ENCODE data around the gene GCNT3. TPM values are rescaled to one million over a fixed set of nuclear protein-coding genes. Genes with fewer than 3 reads are reported as not detected.

Gene GCNT3
- total RNA-seq: 1 to 10 TPM in 1 of 4 donors, under 1 TPM in 1, not detected in 2; 0.36 to 1.1 TPM
- 100 to 1,000 TPM in 2 of 3 donors, 10 to 100 TPM in 1; 73.3 to 129 (median 126) TPM for polyA plus RNA-seq

GRCh38 chr15:59611276-59612260, at the start of gene GCNT3:
GCNT3 (plus strand) TSS chr15:59611783; CDS start chr15:59618239, 6,456 bp downstream.
- no peaks in the 10 kb centered on the region for H3K27me3 ChIP-seq
- 51 to 74% methylated on average over 8 of the region's 8 CpGs for WGBS, 2 donors
- intact Hi-C loops (cut with DNase I): no loop called here
- H3K36me3 ChIP-seq: no peaks in the 10 kb centered on the region
- H3K27ac ChIP-seq: no peak within 1 kb of the TSS
- H3K4me3 ChIP-seq: no peak within 1 kb of the TSS
- H3K4me1 ChIP-seq: no peaks in the 10 kb centered on the region
- no peaks in the 10 kb centered on the region for H3K9me3 ChIP-seq
- DNase-seq: no peak
- no peak for TF ChIP-seq CTCF (IDR thresholded peaks at IDR 0.05)
- peak in 1 of 2 donors; percentile 18 for TF ChIP-seq POLR2A (IDR thresholded peaks at IDR 0.05)

- H3K9me3 ChIP-seq: peaks cover 0 to 7% (median 3%) of the 10 kb centered on the region in 4 donors
- intact Hi-C loops (cut with DNase I): no loop called here
- TF ChIP-seq CTCF (IDR thresholded peaks at IDR 0.05) (no peak), POLR2AphosphoS5 (IDR thresholded peaks at IDR 0.05) (no peak), EP300 (IDR thresholded peaks at IDR 0.05) (no peak), POLR2A (IDR thresholded peaks at IDR 0.05) (no peak)
- DNase-seq: no peak
- WGBS, 2 donors: 97% methylated on average over 2 of the region's 2 CpGs
- no peaks in the 10 kb centered on the region for H3K27me3 ChIP-seq
- H3K36me3 ChIP-seq: no peaks in the 10 kb centered on the region
- no peak overlapping the region for H3K4me3 ChIP-seq
- H3K4me1 ChIP-seq: no peaks in the 10 kb centered on the region
- H3K27ac ChIP-seq: no peak overlapping the region
These were observed 49.0 kb upstream of the GCNT3 start for GRCh38 chr15:59562448-59563186.

GRCh38 chr15:59565299-59565698, 46.3 kb upstream of the GCNT3 start:
- Histone ChIP-seq H3K9me3 (peaks cover 0 to 7% (median 3%) of the 10 kb centered on the region in 4 donors), H3K27me3 (no peaks in the 10 kb centered on the region), H3K4me1 (no peaks in the 10 kb centered on the region), H3K27ac (no peak overlapping the region), H3K36me3 (no peaks in the 10 kb centered on the region), H3K4me3 (no peak overlapping the region)
- no peak for TF ChIP-seq POLR2A (IDR thresholded peaks at IDR 0.05)
- TF ChIP-seq EP300 (IDR thresholded peaks at IDR 0.05): no peak
- no peak for TF ChIP-seq CTCF (IDR thresholded peaks at IDR 0.05)
- no peak for TF ChIP-seq POLR2AphosphoS5 (IDR thresholded peaks at IDR 0.05)
- intact Hi-C loops (cut with DNase I): no loop called here
- WGBS, 2 donors: 70 to 98% methylated on average over 4 of the region's 4 CpGs
- no peak for DNase-seq

- intact Hi-C loops (cut with DNase I): no loop called here
- H3K27me3 ChIP-seq: no peaks in the 10 kb centered on the region
- no peak overlapping the region for H3K4me3 ChIP-seq
- H3K27ac ChIP-seq: no peak overlapping the region
- TF ChIP-seq POLR2A (IDR thresholded peaks at IDR 0.05) (no peak), CTCF (IDR thresholded peaks at IDR 0.05) (no peak), POLR2AphosphoS5 (IDR thresholded peaks at IDR 0.05) (no peak), EP300 (IDR thresholded peaks at IDR 0.05) (no peak)
- 18 to 72% methylated on average over 1 of the region's 1 CpG for WGBS, 2 donors
- H3K4me1 ChIP-seq: no peaks in the 10 kb centered on the region
- peaks cover 0 to 7% (median 3%) of the 10 kb centered on the region in 4 donors for H3K9me3 ChIP-seq
- DNase-seq: no peak
- H3K36me3 ChIP-seq: no peaks in the 10 kb centered on the region
These were observed 44.3 kb upstream of the GCNT3 start for GRCh38 chr15:59567324-59567723.
